GM19023 (cell line): ENCODE measurements around the gene SPATA20.

Source experiments
- ATAC-seq: cut with Tn5 transposase; IDR thresholded peaks from one replicate; pipeline ENCODE4 v1.9.1; 2021; ENCODE audit warnings: mild to moderate bottlenecking, moderate library complexity; ENCODE audit not compliant: unreplicated experiment

Gene SPATA20

DNA sequence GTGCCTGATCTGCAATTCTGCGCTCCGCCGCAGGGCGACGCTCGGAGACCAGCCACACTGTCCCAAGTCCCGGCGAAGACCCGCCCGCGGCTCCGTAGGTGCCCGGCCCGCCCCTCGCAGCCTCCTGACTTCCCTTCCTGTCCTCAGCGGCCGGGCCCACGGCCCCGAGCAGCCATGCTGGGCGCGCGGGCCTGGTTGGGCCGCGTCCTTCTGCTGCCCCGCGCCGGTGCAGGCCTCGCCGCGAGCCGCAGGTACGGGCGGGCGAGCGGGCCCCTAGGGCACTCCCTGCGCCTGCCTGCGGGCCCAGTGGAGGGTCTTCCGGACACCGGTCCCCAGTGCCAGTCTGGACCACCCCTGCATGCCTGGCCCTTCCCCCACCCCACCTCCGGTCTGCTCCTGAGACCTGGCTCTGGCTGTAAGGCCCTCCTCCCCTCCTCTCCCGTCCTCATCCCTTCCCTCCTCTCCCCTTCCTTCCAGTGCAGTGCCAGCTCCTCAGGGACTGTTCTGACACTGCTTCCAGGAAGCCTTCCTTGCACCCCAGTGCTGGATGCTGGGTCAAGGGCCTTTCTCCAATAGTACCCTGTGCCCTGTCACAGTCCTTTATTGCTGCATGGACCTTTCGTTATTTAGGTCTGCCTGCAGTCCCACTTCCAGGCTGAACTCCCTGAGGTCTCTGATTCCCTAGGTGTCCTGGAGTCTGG is at the start of gene SPATA20:
TSS of gene SPATA20 (plus strand) at position 140 of the 701 bp plus-strand sequence. CDS start at position 175, 35 bp downstream.
- ATAC-seq, result peak; percentile 72

DNA sequence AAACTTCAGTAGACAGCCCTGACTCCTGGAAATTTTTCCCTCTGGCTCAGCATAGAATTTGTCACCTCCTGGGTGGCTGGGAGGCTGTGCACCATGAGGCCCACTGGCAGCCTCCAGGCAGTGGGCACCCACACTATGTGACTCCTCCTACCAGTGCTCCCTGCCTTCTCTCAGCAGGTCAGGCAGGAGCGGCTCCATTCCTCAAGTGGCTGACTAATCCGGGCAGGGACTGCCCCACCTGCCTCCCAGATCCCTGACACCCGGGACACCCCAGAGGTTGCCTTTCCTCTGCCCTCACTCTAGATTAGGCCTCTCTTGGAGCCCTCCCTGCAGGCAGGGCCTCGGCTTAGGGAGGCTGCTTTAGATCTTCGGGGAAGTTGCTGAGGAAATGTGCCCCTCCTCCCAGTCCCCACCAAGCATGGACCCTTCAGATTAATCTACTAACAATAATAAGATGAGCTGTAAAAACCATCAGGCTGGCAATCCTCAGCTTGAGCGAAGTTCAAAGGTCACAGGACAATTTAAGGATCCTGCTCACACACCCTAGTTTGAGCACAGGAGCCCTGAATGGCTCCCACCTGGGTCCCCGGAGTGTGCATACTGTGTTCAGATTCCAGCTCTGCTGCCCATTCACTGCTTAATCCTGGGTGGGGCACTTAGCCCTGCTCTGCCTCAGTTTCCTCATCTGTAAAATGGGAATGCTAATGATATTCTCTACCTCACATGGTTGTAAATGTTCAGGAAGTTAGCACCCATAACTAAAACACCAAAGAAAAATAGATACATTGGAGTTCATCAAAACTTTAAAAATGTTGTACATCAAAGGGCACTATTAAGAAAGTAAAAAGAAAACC is 48.7 kb upstream of the SPATA20 start:
- no peak for ATAC-seq

DNA sequence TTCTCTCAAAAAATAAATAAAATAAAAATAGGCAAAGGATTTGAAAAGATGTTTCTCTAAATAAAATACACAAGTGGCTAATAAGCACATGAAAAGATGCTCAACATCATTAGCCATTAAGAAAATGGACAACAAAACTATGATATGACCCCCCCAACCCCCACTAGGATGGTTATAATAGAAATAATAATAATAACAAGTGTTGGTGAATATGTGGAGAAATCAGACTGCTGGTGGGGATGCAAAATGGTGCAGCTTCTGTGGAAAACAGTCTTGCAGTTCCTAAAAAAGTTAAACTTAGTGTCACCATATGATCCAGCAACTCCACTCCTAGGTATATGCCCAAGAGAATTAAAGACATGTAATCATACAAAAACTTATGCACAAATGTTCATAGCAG is 47.7 kb upstream of the SPATA20 start:
- ATAC-seq, result no peak

DNA sequence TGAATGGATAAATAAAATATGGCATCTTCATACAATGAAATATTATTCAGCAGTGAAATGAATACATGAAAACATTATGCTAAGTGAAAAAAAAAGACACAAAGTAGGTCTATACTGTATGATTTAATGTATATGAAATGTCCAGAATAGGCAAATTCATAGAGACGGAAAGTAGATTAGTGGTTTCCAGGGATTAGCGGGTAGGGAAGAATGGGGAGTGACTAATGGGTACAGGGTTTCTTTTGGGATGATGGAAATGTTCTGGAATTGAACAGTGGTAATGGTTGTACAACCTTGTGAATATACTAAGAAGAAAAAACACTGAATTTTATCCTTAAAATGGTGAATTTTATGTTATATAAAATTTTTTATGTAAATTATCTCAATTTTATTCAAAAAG is 47.3 kb upstream of the SPATA20 start:
- ATAC-seq, result no peak

DNA sequence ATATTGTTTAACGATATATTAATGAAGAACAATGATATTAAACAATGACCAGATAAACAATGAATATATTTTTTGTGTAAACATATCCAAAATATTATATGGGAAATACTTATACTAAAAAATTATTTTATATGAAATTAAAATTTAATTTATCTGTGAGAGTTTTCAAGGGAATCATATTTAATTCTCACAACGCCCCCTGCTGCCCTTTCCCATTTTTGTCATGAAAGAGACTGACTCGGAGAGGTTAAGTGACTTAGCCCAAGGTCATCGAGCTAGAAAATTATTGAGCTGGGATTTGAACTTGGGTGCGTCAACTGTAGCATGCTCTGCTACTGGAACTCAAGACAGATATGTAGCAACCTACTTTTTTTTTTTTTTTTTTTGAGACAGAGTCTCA is 45.9 kb upstream of the SPATA20 start:
- ATAC-seq, result no peak

DNA sequence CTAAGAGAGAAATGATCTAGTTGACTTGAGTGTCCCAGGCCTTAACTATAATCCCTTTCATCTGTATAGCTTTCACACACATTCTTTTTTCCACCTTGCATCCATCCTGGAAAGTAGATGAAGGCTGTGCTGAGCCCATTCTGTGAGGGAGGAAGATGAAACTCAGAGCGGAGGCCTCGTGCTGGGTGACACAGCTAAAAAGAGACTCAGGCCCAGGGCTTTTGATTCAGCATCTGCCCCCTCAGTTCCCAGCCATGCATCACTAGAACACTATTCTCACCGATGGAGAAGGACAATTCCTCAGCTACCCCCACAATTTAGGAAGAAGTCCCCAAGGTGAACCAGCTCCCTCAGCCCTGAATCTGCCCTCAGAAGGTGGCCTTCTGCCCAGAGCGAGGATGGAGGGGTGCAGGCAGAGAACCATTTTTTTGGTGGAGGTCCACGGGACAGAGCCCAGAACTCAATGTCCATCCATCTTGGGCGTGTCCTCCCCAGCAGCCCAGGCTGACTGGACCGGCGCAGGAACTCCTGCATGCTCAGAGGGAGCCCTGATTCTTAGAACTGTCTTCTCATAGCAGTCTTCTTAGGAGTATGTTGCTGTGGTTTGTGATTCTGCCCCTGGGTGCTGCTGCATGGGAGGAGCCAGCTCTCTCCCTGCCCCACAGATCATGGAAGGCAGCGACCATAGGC is 44.5 kb upstream of the SPATA20 start:
- ATAC-seq, result no peak

DNA sequence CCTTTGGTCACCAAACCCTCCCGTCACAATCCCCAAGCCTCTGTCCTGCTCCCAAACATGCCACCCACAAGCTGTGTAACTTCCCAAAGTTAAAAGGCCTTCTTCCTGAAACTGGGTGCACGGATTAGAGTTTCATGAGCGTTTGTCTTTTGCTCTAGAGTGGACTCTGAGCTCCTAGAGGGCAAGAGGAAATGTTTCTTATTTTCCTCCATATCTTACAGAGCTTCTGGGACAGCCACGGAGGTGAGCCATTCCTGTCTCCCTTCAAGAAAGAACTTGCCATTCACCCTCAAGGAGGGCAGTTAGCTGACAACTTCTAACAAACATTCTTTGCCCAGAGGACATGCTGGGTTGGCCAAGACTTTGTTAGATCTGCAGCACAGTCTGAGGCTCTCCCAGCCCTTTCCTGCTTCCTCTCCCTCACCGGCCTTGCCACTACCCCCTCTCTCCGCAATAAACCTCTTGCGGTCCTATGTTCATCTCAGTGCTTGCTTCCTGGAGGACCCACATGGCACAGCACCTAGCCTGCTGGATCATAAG is 41.3 kb upstream of the SPATA20 start:
- no peak for ATAC-seq

DNA sequence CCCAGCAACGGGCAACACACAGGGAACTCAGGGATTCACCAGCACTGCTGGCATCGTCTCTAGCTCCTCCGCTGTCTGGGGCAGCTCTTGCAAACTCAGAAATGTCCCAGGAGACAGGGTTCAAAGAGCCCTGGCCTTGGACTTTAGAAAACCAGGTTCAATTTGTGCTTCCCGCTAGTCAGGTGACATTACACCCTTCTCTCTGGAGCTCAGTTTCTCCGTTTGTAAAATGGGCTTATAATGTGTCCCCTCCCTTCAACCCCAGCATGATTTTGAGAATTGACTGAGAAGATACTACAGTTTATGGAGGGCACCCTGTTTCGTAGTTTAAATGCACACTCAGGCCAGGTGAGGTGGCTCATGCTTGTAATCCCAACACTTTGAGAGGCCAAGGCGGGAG is 40.7 kb upstream of the SPATA20 start:
- ATAC-seq, result no peak

DNA sequence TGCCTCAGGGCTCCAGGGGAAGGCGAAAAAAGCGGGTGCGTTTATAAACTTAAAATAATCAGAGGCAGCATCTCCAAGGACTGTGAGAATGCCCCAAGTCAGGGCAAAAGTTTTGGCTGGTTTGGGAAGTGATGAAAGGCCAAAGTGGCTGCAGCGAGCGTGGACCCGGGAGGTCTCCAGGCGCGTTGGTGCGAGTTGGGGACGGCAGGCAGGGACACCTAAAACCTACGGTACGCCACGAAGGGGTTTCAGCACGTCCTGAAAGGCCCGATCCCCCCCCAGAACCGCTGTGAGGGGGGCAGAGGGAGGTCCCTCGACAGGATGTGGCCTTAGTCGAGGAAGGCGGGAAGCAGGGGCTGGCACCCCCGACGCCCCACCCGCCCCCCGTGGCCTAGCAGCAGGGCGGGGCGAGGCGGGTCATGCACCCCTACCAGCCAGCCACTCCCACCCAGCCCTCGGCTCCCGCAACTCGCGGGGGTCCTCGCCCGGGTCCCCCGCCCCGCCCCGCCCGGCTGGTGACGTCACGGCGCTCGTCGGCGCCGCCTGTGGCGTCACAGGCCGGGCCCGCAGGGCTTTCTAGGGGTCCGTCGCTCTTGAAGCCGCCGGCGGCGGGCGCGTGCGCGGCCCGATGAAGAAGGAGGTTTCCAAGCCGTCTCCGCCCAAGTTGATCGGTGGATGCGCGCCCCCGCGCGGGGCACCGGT is 39.0 kb upstream of the SPATA20 start, which contains the start of gene MYCBPAP:
TSS of gene MYCBPAP (plus strand) at position 569 of the 702 bp plus-strand sequence. CDS start 236 bp downstream, outside the sequence.
- no peak for ATAC-seq

DNA sequence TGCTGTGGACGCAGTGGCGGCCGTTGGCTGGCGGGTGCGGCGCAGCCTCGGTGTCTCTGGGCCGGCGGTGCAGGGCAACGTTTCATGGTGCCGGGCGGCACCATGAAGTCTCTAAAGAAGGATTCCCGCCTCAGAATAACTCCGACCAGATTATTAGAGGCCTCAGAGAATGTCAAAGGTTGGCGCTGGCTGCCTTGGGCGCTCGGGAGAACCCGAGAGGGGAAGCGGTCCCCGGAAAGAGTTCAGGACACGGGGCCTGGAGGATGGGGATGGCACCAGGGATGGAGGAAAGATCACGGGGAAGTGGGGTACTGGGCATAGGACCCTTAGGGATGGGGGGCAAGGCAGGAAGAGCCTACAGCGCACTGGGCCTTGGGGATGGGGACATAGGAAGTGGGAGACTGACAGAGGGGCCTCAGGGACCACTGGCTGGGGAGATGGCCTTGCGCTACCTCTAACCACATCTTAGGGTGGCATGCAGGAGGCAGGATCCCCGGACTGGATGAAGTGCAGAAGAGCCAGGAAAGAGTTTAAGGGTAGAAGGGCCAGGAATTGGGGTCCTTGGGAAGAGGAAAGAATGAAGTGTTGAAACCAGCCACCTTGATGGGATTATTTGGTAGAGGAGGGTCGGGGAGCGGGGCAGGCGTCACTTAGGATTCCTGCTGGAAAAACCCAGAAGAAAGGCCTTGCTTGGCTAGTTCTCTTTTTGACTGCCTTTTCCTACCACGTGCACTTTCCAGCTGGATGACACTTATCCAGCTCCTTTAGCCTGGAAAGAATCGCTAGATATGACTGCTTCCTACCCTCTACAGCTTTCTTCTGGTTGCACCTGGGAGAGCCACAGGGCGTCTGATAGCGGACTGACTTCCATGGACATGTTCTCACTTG is 38.2 kb upstream of the SPATA20 start:
- ATAC-seq, result no peak

DNA sequence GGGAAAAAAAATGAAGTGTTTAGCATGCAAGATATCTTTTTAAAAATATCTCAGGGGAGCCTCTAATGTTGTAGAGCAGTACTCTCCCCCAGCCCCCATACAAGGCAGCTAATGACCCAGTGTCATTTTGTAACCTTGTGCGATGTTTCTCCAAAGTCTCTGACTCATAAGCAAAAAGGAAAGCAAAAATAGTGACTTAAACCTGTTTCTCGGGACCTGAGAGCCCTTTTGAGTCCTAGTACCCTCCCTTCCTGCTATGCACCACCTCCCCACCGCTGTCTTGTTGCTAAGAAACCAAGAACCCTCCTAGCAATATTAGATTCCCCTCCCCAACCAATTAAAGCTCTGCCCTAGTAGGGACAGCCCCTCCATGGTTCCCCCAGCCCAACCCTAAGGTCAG is 35.9 kb upstream of the SPATA20 start:
- peak; percentile 79 for ATAC-seq

DNA sequence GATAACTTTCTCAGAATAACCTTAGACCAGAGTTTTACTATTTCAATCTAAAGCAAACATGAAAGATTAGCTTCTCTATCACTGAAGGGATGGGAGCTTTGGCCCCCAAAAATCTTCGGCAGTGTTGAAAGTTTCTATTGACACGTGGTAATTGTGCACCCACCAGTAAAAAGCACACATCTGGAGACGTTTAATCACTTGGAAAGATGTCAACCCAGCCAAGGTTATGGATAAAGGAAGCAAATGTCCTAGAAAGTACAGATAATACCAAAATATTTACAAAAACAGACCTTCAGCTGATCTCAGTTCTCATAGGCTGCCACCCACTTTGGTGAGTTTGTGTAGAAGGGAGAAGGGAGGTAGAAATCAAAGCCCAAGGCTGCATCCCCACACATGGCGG is 33.5 kb upstream of the SPATA20 start:
- ATAC-seq, result no peak

DNA sequence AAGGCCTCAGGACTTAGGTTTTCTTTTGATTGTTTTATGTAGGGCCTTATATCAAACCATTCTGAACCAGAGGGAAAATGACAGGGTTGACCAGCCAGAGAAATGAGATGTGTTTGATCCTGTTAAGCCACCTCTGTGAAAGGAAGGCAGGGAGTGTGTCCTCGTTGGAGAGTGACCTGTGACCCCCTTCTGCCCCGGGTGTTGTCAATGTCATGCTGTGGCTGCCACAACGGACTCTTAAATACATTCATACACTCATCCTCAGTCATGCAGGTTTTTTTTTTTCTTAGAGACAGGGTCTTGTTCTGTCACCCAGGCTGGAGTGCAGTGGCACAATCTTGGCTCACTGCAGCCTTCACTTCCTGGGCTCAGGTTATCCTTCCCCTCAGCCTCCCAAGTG is 32.6 kb upstream of the SPATA20 start:
- ATAC-seq, result no peak

DNA sequence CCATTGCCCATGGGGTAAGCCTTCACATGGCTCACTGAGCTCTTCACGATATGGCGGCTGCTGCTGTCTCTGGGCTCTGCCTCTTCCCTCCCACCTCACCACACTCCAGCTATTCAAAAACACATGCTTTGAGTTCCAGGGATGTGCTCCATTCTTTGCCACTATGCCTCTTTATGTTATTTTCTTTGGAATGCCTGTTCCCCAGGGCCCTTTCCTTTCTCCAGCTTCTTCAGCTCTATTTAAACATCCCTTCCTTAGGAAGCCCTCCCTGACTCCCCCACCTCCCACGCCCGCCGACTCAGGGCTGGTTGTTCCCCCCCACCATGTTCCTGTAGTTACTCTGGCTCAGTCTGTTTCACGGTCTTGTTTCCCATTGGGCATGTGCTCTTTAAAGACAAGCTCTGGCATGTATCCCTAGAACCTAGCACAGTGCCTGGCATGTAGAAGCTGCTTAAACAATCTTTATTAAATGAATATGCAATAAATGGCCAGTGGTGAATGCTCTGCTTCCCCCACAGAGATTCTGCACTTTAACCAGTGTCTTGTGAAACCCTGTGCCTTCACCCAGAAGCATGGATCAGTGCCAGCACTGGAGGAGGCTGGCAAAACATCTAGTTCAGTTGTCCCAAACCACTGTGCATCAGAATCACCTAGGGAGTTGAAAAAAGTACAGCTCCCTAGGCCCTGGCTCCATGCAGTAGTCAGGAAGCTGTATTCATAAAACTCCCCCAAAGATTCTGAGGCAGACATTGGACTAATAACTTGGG is 31.9 kb upstream of the SPATA20 start:
- ATAC-seq, result no peak

DNA sequence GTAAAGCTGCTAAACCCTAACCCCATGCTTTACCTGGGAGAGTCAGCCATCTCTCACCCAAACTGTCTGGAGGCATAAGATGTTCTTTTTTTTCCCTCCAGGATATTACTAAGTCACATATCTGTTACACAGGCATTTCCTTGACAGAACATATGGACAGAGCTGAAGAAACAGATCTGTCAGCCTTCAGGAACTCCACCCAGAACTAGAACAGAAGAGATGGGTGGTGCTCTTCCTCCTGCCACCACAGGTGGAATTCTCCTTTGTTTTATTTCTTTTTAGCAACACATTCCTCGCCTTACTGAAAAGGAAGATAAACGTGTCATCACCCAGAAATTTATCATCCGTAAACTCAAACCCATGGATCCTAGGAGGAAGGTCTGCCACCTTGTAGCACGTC is 30.0 kb upstream of the SPATA20 start:
- no peak for ATAC-seq

DNA sequence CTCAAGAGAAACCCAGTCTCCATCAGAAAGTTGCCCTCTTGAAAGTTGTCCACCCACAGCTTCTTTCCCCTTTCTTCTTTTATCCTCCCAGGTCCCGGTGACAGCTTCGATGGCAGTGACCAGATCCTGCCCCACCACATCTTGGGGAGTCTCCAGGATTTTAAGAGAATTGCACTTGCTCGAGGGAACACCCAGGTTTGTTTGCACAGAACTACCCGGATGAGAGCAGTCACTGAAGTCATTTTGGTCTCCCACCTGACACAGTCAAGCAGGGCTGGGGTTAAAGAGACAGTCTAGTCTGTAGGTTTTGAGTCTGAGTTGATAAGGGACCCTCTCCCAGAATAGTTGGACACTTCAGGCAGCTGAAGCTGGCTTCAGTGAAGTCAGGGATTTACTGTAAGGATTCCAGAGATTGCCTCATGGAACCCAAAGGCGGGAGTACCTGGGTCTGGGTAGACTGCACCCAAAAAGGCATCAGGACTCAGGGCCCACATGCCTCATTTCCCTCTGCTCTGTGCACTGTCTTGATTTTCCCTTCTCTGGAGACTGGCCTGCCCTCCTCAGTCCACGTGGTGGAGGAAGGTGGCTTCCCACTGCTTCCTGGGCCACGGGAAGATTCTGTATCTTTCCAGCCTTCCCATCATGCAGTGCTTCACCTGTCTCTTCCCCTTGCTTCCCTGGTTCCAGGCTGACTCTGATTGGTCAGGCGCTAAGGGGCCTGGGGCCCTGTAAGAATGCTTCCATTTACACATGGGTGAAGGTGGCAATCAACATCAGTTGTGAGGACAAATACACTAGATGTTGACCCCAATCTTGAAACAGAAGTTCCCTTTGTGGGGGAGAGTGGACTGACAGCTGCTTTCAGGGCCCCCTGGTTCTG is 29.2 kb upstream of the SPATA20 start:
- no peak for ATAC-seq

DNA sequence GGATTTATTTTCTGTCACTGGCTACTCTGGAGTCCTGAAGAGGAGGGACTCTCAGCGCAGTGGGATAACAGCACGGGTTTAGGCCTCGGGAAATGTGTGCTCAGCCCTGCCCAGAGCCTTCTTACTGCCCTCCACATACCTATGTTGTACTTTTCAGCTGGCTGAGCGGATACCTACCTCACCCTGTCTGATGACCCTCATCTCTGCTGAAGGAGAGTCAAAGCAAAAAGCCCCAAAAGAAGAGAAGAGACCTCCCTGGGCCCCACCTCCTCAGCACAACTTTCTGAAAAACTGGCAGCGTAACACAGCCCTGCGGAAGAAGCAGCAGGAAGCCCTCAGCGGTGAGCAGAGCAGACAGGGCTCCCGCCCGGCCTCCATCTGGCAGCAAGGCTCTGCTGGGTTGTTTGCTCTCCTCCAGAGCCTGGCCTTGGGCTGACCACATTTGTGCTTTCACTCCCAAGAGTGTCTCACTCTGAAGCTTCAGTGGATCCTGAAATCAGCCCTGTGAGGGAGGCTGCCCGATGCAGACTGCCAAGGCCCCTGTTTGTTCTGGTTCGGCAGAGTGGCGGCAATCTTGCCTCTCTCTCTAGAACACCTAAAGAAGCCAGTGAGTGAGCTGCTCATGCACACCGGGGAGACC is 28.5 kb upstream of the SPATA20 start:
- ATAC-seq, result no peak
